Endothelial cell of hepatic sinusoid (primary cell): Measurements from ENCODE around the gene ADAM29.
"Not testable (repeated sequence)": the region's sequence is repeated elsewhere in the genome, so short reads cannot be mapped to it uniquely, and the experiment has no call there.

Experiments
- in situ Hi-C: cut with HindIII; loops from 2 replicates; pipeline ENCODE4 v1.10.0; 2017; ENCODE audit warnings: low sequenced_read_pairs

ADAM29 gene

GRCh38 chr4:174946246-174946645 lies 28.1 kb downstream of the ADAM29 start:
- in situ Hi-C loops: no loop called here

- in situ Hi-C loops: no loop called here
Measured at GRCh38 chr4:174948826-174949225, 30.7 kb downstream of the ADAM29 start.

GRCh38 chr4:174972911-174973310 lies 54.8 kb downstream of the ADAM29 start:
- in situ Hi-C loops: no loop called here

GRCh38 chr4:174973336-174973735 lies 55.2 kb downstream of the ADAM29 start:
- in situ Hi-C loops: no loop called here

- in situ Hi-C loops: no loop called here
Measured at GRCh38 chr4:174983128-174983750, 65.1 kb downstream of the ADAM29 start.

GRCh38 chr4:174983870-174984269 lies 65.7 kb downstream of the ADAM29 start:
- in situ Hi-C loops: not testable (repeated sequence)

- in situ Hi-C loops: no loop called here
Measured at GRCh38 chr4:174989791-174990190, 71.6 kb downstream of the ADAM29 start.

GRCh38 chr4:174993916-174994315 lies 75.8 kb downstream of the ADAM29 start:
- in situ Hi-C loops: no loop called here

- in situ Hi-C loops: no loop called here
Measured at GRCh38 chr4:174996079-174996478, 77.9 kb downstream of the ADAM29 start.

GRCh38 chr4:174999407-174999806 lies 81.2 kb downstream of the ADAM29 start:
- in situ Hi-C loops: no loop called here

GRCh38 chr4:175017751-175018150 lies 99.6 kb downstream of the ADAM29 start:
- in situ Hi-C loops: no loop called here

GRCh38 chr4:175019447-175019846 lies 101.3 kb downstream of the ADAM29 start:
- in situ Hi-C loops: not testable (repeated sequence)
